Stimulated activated CD8-positive, alpha-beta memory T cell treated with anti-CD3 and anti-CD28 coated beads, Interleukin-7, amount 100 ng/mL, for 1 hour (primary cell): ENCODE results near the gene ZNF330.
A peak's percentile ranks its signal among the peaks of the same experiment; 100 is the strongest.
"Not testable (repeated sequence)": the region's sequence is repeated elsewhere in the genome, so short reads cannot be mapped to it uniquely, and the experiment has no call there.

Source experiments
- DNase-seq, 2 donors: peaks; one replicate each; pipeline ENCODE4 v3.0.0-alpha.2; 2020; ENCODE audit warnings: low read depth in 2 of 2

Gene ZNF330

GRCh38 chr4:141220691-141221659, at the start of gene ZNF330:
Gene ZNF330 (plus strand): TSS chr4:141220895. CDS start chr4:141222372, 1,477 bp downstream.
- peak; percentile 81 to 88 for DNase-seq

GRCh38 chr4:141174457-141174856, 46.2 kb upstream of the ZNF330 start:
- no peak for DNase-seq

GRCh38 chr4:141177171-141177570, 43.5 kb upstream of the ZNF330 start:
- no peak for DNase-seq

GRCh38 chr4:141179474-141180373, 41.0 kb upstream of the ZNF330 start:
- DNase-seq, result no peak

GRCh38 chr4:141180991-141181761, 39.5 kb upstream of the ZNF330 start:
- DNase-seq, result no peak

GRCh38 chr4:141183491-141183890, 37.2 kb upstream of the ZNF330 start:
- DNase-seq, result not testable (repeated sequence)

GRCh38 chr4:141192564-141192963, 28.1 kb upstream of the ZNF330 start:
- DNase-seq, result no peak

GRCh38 chr4:141193516-141194034, 27.1 kb upstream of the ZNF330 start:
- no peak for DNase-seq

- DNase-seq, result no peak
Measured at GRCh38 chr4:141195095-141195707, 25.5 kb upstream of the ZNF330 start.

GRCh38 chr4:141196227-141196933, 24.3 kb upstream of the ZNF330 start:
- no peak for DNase-seq

- no peak for DNase-seq
Measured at GRCh38 chr4:141207961-141208360, 12.7 kb upstream of the ZNF330 start.

GRCh38 chr4:141210168-141210567, 10.5 kb upstream of the ZNF330 start:
- no peak for DNase-seq

- no peak for DNase-seq
Measured at GRCh38 chr4:141213550-141213991, 7.1 kb upstream of the ZNF330 start.

GRCh38 chr4:141215030-141215429, 5.7 kb upstream of the ZNF330 start:
- no peak for DNase-seq

- DNase-seq, result no peak
Measured at GRCh38 chr4:141216002-141216761, 4.5 kb upstream of the ZNF330 start.

- no peak for DNase-seq
Measured at GRCh38 chr4:141220271-141220670, 424 bp upstream of the ZNF330 start.

GRCh38 chr4:141223418-141223817, 2.7 kb downstream of the ZNF330 start:
- no peak for DNase-seq

GRCh38 chr4:141227280-141227679, 6.6 kb downstream of the ZNF330 start:
- DNase-seq, result not testable (repeated sequence)

GRCh38 chr4:141229408-141230101, 8.9 kb downstream of the ZNF330 start:
- DNase-seq, result no peak
